SK-MEL-5 (cell line): ENCODE results near the gene KLRC3. TPM values are rescaled to one million over a fixed set of nuclear protein-coding genes. Genes with fewer than 3 reads are reported as not detected.
"Not testable (repeated sequence)": the region's sequence is repeated elsewhere in the genome, so short reads cannot be mapped to it uniquely, and the experiment has no call there.

Source experiments
- DNase-seq: peaks from one replicate; pipeline ENCODE4 v3.0.0-alpha.2; 2016; ENCODE audit warnings: low read depth, low spot score
- in situ Hi-C: cut with HindIII; loops from 2 replicates; pipeline ENCODE4 v1.10.0; 2016; ENCODE audit warnings: low sequenced_read_pairs, high pct_unique_total_duplicates, low pct_unique_long_range_greater_than_20kb
- total RNA-seq: library from RNA; depleted of rRNA; stranded (reverse); fragments of >200 nt; shearing (Covaris generic); gene quantifications from 2 replicates; pipeline ENCODE4 v1.2.3, GENCODE V29; 2014

The KLRC3 gene
- total RNA-seq, 1 experiment from 2014 or later, result 0.66 TPM

DNA sequence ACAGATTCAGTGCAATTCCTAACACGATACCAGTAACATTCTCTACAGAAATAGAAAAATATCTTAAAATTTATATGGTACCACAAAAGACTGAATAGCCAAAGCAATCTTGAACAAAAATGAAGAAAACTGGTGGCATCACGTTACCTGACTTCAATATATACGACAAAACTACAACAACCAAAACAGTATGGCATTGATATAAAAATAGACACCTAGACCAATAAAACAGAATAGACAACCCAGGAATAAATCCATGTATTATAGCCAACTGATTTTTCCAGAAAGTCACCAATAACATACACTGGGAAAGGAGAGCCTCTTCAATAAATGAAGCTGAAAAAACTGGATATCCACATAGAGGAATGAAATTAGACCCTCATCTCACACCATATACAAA, 36.2 kb downstream of the KLRC3 start:
- DNase-seq, result no peak
- in situ Hi-C loops, result no loop called here

DNA sequence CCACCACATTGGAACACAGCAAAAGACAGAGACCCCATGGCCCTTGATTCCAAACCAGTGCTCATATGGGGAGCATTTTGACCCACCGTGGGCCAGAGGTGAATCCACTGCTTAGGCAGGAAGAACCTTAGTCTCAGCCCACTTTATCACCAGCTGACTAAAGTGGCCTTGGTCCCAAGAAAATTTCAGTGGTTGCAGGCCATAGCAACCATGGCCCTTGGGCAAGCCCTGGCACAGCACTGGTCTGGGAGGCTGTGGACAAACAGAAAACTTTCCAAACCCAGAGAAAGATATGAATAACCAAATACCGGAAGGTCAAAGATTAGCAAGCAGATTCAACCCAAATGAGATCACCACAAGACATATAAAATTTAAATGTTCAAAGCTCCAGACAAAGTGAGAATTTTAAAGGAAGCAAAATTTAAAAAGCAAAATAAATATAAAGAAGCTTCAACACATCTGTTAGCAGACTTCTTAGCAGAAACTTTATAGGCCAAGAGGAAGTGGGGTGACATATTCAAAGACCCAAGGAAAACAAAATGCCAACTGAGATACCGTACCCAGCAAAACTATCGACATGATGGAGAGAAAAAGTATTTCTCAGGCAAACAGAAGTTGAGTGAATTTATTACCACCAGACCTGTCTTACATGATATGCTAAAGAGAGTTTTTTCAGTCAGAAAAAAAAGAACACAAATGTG, 38.3 kb downstream of the KLRC3 start:
- DNase-seq, result no peak
- in situ Hi-C loops, result no loop called here

DNA sequence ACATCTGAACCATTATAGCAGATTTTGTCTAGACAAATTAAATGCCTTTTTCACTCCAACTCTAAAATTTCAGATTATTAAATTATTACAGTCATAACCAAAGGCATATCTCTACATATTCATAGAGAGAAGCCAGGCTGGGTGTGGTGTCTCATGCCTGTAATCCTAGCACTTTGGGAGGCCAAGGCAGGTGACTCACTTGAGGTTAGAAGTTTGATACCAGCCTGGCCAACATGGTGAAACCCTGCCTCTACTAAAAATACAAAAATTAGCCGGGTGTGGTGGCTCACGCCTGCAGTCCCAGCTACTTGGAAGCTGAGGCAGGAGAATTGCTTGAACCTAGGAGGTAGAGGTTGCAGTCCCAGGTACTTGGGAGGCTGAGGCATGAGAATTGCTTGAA, 41.7 kb downstream of the KLRC3 start:
- DNase-seq, in situ Hi-C loops: not testable (repeated sequence)

DNA sequence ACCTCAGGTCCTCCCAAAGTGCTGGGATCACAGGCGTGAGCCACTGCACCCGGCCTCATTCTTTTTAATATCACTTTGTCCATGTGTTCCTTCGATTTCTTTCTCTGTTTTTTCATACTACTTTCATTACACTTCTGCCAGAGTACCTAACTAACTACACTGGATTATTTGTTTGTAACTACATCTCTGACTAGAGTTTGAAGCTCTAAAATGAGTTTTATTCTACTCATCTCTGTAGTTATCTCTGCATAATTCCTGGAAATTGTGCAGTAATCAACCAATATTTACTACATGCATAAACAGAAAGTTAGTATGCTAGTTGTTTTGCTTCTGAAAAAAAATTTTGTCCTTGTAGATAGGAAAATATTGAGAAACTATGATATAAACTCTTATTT, 45.8 kb downstream of the KLRC3 start:
- in situ Hi-C loops, result no loop called here
- no peak for DNase-seq

DNA sequence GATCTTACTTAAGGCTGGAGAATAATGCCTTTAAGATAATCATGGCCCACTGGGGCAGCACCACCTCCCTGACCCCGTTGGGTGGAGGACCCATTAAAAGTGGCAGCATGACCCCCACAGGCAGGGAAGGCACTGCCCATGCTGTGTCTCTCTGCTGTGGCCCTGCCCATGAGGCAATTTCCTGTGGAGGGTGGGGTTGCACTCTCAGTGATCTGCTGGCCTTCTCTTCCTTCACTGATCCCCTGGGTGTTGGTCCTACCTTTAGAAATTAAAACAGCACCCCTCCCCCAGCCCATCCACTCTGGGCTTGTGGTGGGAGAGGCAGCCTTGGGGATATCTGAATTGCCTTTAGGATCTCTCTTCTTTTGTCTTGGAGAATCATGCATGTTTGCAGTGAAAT, 47.8 kb downstream of the KLRC3 start:
- no peak for DNase-seq
- in situ Hi-C loops, result no loop called here

DNA sequence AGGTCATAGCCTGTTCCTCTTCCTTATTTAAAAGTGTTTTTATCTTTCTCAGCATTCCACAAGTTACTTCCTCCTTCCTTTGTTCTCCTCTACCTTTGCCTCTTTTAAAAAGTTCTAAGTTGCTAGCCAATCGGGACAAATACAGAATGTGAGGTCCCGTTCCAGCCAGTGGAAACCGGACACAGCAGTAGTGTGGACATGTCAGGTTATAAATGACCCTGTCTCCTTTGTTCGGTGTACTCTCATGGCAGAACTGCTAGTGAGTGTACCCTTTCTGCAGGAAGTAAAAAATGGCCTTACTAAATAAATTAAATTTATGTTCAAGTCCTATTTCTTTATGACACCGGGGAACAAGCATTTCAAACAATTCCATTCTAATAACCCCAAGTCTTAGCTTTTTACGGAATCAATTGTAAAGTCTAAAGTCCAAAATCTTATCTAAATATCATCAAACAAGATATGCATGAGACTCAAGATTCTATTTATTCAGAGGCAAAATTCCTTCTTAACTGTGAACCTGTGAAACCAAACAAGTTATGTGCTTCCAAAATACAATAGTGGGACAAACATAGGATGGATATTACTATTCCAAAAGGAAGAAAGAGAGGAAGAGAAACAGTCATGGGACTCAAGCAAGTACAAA, 48.4 kb downstream of the KLRC3 start:
- in situ Hi-C loops, DNase-seq: not testable (repeated sequence)

DNA sequence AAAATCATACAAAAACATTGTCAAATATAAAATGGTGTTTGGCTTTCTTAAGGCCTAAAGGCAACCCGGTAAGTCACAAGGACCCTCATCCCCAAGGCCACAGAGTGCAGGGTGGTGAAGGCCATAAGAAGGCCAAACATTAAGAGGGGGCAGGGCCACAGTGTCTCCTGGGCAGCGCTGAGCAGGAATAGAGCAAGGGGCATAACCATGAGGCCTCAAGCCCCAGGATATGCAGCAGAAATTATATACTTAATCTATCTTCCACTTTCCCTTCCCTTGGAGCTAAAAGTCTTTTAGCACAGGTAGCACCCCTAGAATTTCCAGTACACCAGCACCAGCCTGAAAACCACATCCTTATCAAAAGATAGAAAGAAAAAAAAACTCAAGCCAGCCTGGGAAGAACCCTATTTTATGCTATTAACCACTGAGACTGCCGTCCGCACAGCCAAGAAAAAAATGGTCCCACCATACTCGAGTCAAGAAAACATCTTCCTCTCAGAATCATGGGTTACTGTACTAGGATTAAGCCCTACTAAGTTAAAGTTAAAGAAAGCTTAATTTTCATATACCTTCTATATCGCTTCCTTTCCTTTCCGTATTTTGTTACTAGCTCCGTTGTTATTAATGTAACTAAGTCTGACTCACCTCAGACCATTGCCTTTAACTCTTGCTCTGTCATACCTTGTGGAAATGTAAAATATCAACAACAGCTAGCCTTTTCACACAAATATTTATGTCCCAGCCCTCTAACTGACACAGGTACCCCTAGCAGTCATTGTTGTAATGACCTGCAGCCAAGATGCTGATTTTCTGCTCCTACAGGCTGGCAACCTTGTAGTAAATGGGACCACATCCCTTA, 50.6 kb downstream of the KLRC3 start:
- DNase-seq, result no peak
- in situ Hi-C loops, result no loop called here

DNA sequence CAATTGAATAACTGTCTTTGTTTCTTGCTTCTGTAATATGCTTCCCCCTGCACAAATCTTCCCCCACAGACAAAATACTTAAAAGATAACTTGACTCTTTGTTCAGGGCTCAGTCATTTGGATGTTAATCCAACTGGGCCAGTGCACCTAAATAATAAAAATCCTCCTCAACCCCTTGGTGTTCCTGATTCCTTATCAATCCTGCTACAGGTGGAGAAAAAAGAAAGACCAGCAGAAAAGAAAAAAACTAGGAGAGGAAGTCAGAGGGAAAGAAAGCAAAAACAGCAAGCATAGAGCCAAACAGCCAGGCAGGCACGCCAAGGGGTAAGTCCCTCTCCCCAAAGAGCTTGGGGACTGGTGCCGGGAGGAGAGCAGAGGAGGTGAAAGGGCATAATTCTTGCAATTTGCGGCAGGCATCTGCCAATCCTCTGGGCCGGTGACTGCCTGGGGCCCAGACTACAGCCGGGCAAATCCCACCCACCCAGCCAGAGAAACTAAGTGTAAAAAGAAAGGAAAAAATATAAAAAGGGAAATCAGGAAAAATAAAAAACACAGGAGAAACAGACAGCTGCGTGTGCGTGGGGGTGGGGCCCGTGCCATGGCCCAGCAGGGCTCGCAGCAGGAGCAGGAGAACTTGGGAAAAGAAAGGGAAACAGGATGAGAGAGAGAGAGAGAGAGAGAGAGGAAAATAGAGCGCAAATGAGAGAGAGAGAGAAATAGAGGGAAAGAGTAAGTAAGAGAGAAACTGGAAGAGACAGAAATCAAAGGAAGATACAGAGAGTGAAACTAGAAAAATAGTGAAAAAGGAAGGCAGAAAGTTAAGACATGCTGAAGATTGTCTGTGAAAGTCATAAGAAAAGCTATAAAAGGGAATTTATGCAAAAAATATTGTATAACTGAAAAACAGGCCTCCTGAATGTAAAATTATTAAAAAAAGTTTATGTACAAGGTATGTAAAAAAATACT, 51.9 kb downstream of the KLRC3 start:
- in situ Hi-C loops, result no loop called here
- no peak for DNase-seq

DNA sequence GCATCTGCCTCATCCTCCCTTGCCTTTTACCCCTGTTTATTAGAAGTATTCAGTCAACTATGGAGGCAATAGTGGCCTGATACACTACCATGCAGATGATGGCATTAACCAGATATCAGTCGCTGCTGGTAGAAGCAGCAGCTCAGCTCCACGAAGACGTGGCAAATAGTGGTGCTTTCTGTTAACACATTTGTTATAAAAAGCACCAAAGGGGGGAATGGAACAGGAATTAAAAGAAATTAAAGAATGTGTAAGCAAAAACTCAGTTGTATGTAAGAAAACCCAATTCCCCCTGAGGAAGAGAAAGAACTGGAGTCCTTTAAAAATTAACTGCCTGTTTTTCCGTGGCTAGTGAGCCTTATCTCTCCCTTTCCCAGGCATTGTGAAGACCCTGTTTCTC, 52.7 kb downstream of the KLRC3 start:
- in situ Hi-C loops, DNase-seq: not testable (repeated sequence)

DNA sequence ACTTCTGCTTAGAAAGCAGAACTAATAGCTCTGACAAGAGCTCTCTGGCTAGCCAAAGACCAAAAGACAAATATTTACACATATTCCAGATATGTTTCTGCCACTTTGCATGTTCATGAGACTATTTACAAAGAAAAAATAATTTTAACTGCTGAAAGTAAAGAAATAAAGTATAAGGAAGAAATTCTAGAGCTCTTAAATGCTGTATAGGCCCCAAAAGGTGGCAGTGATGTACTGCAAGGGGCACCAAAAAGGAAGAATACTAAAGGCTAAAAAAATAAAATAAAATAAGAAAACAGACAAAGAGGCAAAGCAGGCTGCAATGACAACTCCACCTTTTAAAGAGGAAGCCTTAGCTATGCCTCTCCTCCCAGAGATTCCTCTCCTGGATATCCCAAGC, 53.5 kb downstream of the KLRC3 start:
- in situ Hi-C loops, result no loop called here
- peak; percentile 56 for DNase-seq

DNA sequence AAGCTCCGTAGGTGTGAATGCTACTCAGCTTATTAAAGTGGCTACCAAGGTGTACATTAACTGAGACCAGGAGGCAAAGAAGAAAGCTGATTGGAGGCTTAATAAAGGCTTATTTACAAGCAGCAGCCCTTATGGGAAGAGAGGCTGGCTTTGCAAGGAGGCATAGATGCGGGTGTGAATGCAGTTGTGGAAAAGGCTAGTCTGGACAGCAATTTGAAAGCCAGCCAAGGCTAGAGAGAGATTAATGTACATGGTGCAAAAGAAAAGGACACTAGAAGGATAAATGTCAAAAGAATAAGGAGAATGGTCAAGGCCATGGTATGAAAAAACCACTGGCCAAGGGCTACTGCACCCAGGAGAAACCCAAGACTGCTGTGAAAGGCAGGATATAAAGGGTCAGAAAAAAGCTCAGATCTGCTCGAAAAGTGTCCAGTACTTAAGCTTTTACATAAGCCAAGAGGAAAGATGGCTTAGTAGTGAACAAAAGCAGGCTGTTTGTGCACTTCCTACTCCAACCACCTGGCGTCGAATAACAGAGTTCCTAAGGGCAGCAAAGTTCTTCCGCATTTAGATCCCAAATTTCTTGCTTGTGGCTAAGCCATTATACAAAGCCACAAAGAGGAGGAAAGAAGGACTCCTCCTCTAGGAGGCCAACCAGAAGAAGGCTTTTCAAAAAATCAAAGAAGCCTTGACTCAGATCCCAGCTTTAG, 54.5 kb downstream of the KLRC3 start:
- in situ Hi-C loops, result no loop called here
- peak; percentile 69 for DNase-seq

DNA sequence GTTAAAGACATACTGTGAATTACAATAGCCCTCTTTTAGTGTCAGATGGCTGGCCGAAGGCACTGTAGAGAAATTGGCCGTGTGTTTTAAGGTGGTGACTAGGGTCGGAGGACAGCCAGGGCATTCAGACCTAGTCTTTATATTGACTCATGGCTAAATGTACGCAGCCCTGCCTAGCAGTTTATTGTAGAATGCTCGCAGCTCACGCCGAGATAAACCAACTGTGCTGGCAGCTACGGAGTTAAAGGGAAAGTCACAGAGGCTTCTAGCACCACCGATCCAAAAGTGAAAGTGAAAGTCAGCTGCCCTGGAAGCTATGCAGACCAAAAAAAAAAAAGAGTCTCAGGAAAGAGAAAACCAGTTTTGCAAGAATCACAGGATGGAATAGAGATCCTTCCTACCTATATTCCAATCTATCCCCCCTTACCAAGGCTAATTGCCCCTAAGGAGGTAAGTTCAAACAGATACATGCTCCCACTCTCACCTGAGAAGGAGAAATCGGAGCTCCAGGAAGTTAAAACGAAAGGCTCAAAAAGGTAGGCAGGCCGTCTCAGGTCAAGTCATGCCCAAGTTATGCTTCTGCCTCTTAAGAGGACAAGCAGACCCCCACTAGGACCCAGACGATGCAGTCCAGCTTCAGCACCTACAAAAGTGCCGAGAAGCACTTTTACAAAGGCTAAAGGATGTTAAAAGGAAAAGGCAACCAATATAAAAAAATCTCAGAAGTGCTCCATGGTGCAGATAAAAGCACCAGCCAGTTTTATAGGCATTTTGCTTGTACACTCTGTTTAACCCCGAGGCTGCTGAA, 55.4 kb downstream of the KLRC3 start:
- in situ Hi-C loops, result no loop called here
- peak; percentile 80 for DNase-seq

DNA sequence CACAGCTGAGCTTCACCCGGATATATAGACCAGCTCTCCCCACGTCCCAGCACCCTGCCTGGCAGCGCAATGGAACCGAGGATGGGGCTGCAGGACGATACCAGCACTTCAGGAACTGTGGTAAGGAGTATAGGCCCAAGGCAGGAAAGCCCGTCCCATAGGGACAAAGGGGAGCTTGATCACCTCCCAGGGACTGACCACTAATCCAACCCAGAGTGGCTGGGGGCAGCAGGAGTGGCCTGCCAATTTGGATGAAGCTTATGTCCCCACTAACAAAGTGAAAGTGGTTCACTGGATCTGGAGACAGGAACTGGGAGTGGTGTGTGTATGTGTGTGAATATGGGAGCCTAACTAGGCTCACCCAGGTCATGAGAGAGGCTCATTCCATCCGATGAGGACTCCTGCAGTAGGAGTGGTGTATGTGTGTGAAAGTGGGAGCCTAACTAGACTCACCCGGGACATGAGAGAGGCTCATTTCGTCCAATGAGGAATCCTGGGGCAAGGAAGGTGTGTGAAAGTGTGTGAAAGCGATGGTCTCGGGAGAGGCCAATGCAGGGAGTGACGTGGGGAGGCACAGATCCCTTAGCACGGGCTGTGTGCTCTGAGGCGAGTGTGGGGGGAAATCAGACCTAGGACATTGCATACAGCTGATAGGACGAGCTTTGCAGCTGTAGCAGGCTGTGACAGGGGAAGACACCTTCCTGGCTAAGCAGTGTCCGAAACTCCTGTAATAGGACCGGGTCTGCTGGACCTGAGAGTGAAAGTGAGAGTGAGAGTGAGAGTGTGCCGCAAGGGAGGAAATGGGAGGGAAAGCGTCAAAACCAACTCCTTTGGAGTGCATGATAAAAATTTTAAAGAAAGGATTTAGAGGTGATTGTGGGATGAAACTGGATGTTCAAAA, 56.2 kb downstream of the KLRC3 start:
- in situ Hi-C loops, result no loop called here
- DNase-seq, result peak; percentile 65

DNA sequence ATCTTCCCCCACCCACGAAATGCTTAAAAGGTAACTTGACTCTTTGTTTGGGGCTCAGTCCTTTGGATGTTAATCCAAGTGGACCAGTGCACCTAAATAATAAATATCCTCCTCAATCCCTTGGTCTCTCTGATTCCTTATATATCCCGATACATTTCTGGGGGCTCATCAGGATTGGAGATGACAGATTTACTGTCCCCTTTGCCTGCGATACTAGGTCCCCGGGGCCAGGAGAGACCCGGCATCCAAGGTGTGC, 56.8 kb downstream of the KLRC3 start:
- in situ Hi-C loops, result no loop called here
- peak; percentile 23 for DNase-seq

DNA sequence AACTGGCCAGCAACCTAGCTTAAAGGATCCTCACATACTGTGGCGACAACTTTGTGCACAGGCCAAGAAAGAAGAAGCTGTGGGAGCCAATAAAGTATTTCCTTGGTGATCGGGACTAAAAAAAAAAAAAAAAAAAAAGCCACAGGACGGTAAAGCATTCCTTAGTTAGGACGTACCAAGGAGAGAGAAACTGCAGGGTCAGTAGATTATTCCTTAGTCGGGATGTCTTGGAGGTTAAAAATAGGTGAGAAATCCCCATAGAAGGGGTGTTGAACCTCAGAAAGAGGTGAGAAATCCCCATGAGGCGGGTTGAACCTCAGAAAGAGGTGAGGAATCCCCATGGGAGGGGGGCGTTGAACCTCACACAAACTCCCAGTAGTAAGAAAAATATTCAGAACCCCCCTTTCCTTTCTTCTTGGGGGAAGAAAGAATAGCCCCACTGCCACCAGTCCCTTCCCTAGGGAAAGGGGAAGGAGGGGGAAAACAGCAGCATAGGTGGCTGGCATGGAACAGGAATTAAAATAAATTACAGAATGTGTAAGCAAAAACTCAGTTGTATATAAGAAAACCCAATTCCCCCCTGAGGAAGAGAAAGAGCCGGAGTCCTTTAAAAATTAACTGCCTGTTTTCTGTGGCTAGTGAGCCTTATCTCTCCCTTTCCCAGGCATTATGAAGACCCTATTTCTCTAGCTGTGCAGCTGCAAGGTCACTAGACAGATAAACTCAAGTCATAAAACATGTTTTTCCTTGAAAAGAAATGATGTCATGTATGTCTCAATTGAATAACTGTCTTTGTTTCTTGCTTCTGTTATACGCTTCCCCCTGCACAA, 57.4 kb downstream of the KLRC3 start:
- in situ Hi-C loops, result no loop called here
- DNase-seq, result no peak
